Testis (tissue), 2 donors: ENCODE results near the gene CBX8.

Source experiments
- POLR2A ChIP-seq: fragments of 450-650 bp; IDR thresholded peaks from one replicate; pipeline ENCODE4 v1.6.1; 2017; ENCODE audit warnings: antibody characterized with exemption, mild to moderate bottlenecking, moderate library complexity
- TF ChIP-seq, protein P1 (sequence below), 3 experiments: fragments of 450-650 bp in 2 of 3; fragments of 200-600 bp in 1 of 3; sonication (generic) in 1 of 3; IDR thresholded peaks; one replicate each; pipeline ENCODE4 v1.5.1; 2016 to 2019; ENCODE audit warnings: antibody characterized with exemption in 3 of 3, mild to moderate bottlenecking in 2 of 3, moderate library complexity in 1 of 3

GRCh38 chr17:79803997-79804855, 7.3 kb upstream of the CBX8 start:
- TF ChIP-seq, protein P1, sequence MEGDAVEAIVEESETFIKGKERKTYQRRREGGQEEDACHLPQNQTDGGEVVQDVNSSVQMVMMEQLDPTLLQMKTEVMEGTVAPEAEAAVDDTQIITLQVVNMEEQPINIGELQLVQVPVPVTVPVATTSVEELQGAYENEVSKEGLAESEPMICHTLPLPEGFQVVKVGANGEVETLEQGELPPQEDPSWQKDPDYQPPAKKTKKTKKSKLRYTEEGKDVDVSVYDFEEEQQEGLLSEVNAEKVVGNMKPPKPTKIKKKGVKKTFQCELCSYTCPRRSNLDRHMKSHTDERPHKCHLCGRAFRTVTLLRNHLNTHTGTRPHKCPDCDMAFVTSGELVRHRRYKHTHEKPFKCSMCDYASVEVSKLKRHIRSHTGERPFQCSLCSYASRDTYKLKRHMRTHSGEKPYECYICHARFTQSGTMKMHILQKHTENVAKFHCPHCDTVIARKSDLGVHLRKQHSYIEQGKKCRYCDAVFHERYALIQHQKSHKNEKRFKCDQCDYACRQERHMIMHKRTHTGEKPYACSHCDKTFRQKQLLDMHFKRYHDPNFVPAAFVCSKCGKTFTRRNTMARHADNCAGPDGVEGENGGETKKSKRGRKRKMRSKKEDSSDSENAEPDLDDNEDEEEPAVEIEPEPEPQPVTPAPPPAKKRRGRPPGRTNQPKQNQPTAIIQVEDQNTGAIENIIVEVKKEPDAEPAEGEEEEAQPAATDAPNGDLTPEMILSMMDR (IDR thresholded peaks at IDR 0.05): no peak
- TF ChIP-seq POLR2A: no peak
